ENCODE results near the gene SAMM50.

DNA sequence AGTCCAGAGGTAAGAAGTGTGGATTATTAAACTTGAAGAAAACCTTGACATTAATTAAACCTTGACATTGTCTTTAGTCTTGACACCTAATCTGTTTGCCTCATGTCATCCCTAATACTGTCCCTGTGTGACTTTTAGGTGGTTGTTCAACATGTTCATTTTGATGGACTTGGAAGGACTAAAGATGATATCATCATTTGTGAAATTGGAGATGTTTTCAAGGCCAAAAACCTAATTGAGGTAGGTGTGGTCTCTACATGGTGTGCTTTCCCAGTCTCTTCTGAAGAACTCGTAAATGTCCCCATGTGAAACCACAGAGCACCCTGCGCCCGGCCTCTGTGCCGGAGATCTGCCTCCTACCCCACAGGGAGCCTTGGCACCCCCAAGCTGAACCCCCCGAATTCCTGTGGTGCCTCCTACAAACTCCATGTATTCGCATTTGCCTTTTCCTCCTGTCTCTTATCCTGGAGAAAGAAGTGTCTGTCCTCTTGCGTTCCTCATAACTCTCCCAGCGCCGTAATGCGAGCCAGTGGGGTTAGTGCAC, 9.1 kb downstream of the SAMM50 start:
- TF ChIP-seq, protein P1, sequence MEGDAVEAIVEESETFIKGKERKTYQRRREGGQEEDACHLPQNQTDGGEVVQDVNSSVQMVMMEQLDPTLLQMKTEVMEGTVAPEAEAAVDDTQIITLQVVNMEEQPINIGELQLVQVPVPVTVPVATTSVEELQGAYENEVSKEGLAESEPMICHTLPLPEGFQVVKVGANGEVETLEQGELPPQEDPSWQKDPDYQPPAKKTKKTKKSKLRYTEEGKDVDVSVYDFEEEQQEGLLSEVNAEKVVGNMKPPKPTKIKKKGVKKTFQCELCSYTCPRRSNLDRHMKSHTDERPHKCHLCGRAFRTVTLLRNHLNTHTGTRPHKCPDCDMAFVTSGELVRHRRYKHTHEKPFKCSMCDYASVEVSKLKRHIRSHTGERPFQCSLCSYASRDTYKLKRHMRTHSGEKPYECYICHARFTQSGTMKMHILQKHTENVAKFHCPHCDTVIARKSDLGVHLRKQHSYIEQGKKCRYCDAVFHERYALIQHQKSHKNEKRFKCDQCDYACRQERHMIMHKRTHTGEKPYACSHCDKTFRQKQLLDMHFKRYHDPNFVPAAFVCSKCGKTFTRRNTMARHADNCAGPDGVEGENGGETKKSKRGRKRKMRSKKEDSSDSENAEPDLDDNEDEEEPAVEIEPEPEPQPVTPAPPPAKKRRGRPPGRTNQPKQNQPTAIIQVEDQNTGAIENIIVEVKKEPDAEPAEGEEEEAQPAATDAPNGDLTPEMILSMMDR (IDR thresholded peaks at IDR 0.05): no peak
- TF ChIP-seq POLR2A (IDR thresholded peaks at IDR 0.05): no peak

Data from lower leg skin (tissue), 3 donors.